ENCODE data around the gene RNPEP.
"Not testable (repeated sequence)": the region's sequence is repeated elsewhere in the genome, so short reads cannot be mapped to it uniquely, and the experiment has no call there.

Gene RNPEP

GRCh38 chr1:201962382-201962781, 20.1 kb upstream of the RNPEP start:
- not testable (repeated sequence) for DNase-seq

GRCh38 chr1:201964261-201964660, 18.2 kb upstream of the RNPEP start:
- DNase-seq = no peak

GRCh38 chr1:201966171-201966570, 16.3 kb upstream of the RNPEP start:
- DNase-seq = no peak

- DNase-seq = no peak
These were observed 14.1 kb upstream of the RNPEP start for GRCh38 chr1:201968202-201968925.

- DNase-seq = no peak
These were observed 11.9 kb upstream of the RNPEP start for GRCh38 chr1:201970334-201971159.

GRCh38 chr1:201982082-201982622, 296 bp upstream of the RNPEP start:
- DNase-seq = no peak

GRCh38 chr1:201983380-201983805, 945 bp downstream of the RNPEP start:
- DNase-seq = no peak

GRCh38 chr1:201984446-201984845, 2.0 kb downstream of the RNPEP start:
- no peak for DNase-seq

GRCh38 chr1:201985355-201985754, 2.9 kb downstream of the RNPEP start:
- DNase-seq = no peak

GRCh38 chr1:201988601-201989000, 6.2 kb downstream of the RNPEP start:
- no peak for DNase-seq

- DNase-seq = no peak
These were observed 7.1 kb downstream of the RNPEP start for GRCh38 chr1:201989354-201990128.

- DNase-seq = no peak
These were observed 8.0 kb downstream of the RNPEP start for GRCh38 chr1:201990427-201990826.

- DNase-seq = peak; percentile 79
These were observed 17.3 kb downstream of the RNPEP start for GRCh38 chr1:201999625-202000238.

- no peak for DNase-seq
These were observed 20.1 kb downstream of the RNPEP start for GRCh38 chr1:202002507-202002906.

- DNase-seq = no peak
These were observed 22.3 kb downstream of the RNPEP start for GRCh38 chr1:202004711-202005110.

- no peak for DNase-seq
These were observed 23.5 kb downstream of the RNPEP start for GRCh38 chr1:202005958-202006357.

- no peak for DNase-seq
These were observed 24.9 kb downstream of the RNPEP start for GRCh38 chr1:202007304-202007703.

GRCh38 chr1:202007805-202008489, 25.5 kb downstream of the RNPEP start:
- DNase-seq = no peak

- peak; percentile 86 for DNase-seq
These were observed 27.1 kb downstream of the RNPEP start for GRCh38 chr1:202009326-202010179.

GRCh38 chr1:202010180-202011015, 27.9 kb downstream of the RNPEP start, which contains the start of gene ELF3:
TSS of gene ELF3 (plus strand) at chr1:202010587. CDS start at chr1:202011137, 550 bp downstream.
- peak; percentile 89 for DNase-seq

Measured in NCI-H1092 treated with DMSO at 0.1 percent for 48 hours (cell line).